ENCODE measurements around the gene LCP2. TPM values are rescaled to one million over a fixed set of nuclear protein-coding genes. Genes with fewer than 3 reads are reported as not detected.

Gene LCP2
- polyA plus RNA-seq, 3 donors: 52.0 to 177 (median 89.5) TPM

- H3K27ac Mint-ChIP-seq: peak overlapping the region; percentile 97 to 100 (median 98)
- Histone ChIP-seq H2AFZ (ENCODE audit: insufficient read depth, low read depth, low read length, poor library complexity, severe bottlenecking) (no peak overlapping the region), H4K20me1 (ENCODE audit: insufficient read depth, low read length) (no peaks in the 10 kb centered on the region), H3K9me3 (replicated peaks in 1 of 2; ENCODE audit: control insufficient read depth in 1 of 2, insufficient read depth in 1 of 2, low read length in 2 of 2) (no peaks in the 10 kb centered on the region), H3K27me3 (ENCODE audit: control insufficient read depth in 2 of 2, insufficient read depth in 2 of 2, low read length in 2 of 2) (no peaks in the 10 kb centered on the region), H3K36me3 (replicated peaks in 1 of 2; ENCODE audit: control insufficient read depth in 1 of 2, insufficient read depth in 2 of 2, low read length in 2 of 2) (no peaks in the 10 kb centered on the region), H3K9ac (ENCODE audit: insufficient read depth, low read length, poor library complexity, severe bottlenecking) (peak overlapping the region; percentile 60), H3K27ac (ENCODE audit: low read depth in 1 of 2, low read length in 2 of 2) (peak overlapping the region; percentile 91 to 97), H3K4me3 (replicated peaks in 1 of 3; ENCODE audit: low read depth in 2 of 3, low read length in 3 of 3) (peak overlapping the region; percentile 22 to 45 (median 24)), H3K79me2 (ENCODE audit: insufficient read depth, low read length) (no peaks in the 10 kb centered on the region), H3K4me1 (ENCODE audit: control insufficient read depth in 1 of 2, insufficient read depth in 2 of 2, low read length in 2 of 2) (peaks cover 77 to 79% of the 10 kb centered on the region in 2 donors), H3K4me2 (replicated peaks; ENCODE audit: extremely low read depth, low read length, poor library complexity, severe bottlenecking) (peak overlapping the region; percentile 42)
- peaks cover 0 to 2% of the 10 kb centered on the region in 2 donors for H3K36me3 Mint-ChIP-seq
- 34% methylated on average over 5 of the region's 5 CpGs for WGBS (ENCODE audit: insufficient coverage)
- H3K4me1 Mint-ChIP-seq: peaks cover 82% of the 10 kb centered on the region
- peak overlapping the region; percentile 71 to 87 for H3K4me3 Mint-ChIP-seq
- intact Hi-C loops (cut with micrococcal nuclease): loop anchor here in 1 of 2 donors (2.0 kb wide), 2 partner anchors 15 to 19 kb away; partner anchors contain the start of gene LCP2
- TF ChIP-seq CTCF (IDR thresholded peaks at IDR 0.05): no peak
- H3K27me3 Mint-ChIP-seq (ENCODE audit: low read depth in 3 of 3): peaks cover 0 to 6% (median 2%) of the 10 kb centered on the region in 3 donors
- peak in 2 of 3 donors; percentile 75 to 83 for DNase-seq
- peaks cover 0 to 2% (median 0%) of the 10 kb centered on the region in 7 donors for H3K9me3 Mint-ChIP-seq
Measured at GRCh38 chr5:170312301-170312595, 14.7 kb upstream of the LCP2 start.

GRCh38 chr5:170311511-170312300 lies 14.1 kb upstream of the LCP2 start:
- peak overlapping the region; percentile 91 to 97 for H3K27ac ChIP-seq (ENCODE audit: low read depth in 1 of 2, low read length in 2 of 2)
- no peak for TF ChIP-seq CTCF (IDR thresholded peaks at IDR 0.05)
- intact Hi-C loops (cut with micrococcal nuclease): loop anchor here in 1 of 2 donors (2.0 kb wide), 2 partner anchors 15 to 19 kb away; partner anchors contain the start of gene LCP2
- no peaks in the 10 kb centered on the region for H3K79me2 ChIP-seq (ENCODE audit: insufficient read depth, low read length)
- peak overlapping the region; percentile 42 for H3K4me2 ChIP-seq (replicated peaks; ENCODE audit: extremely low read depth, low read length, poor library complexity, severe bottlenecking)
- no peaks in the 10 kb centered on the region for H3K36me3 ChIP-seq (replicated peaks in 1 of 2; ENCODE audit: control insufficient read depth in 1 of 2, insufficient read depth in 2 of 2, low read length in 2 of 2)
- peak in 1 of 3 donors; percentile 42 for DNase-seq
- peaks cover 0 to 2% of the 10 kb centered on the region in 2 donors for H3K36me3 Mint-ChIP-seq
- H2AFZ ChIP-seq (ENCODE audit: insufficient read depth, low read depth, low read length, poor library complexity, severe bottlenecking): no peak overlapping the region
- peaks cover 0 to 2% (median 0%) of the 10 kb centered on the region in 7 donors for H3K9me3 Mint-ChIP-seq
- H3K27me3 Mint-ChIP-seq (ENCODE audit: low read depth in 3 of 3): peaks cover 0 to 6% (median 2%) of the 10 kb centered on the region in 3 donors
- H3K27me3 ChIP-seq (ENCODE audit: control insufficient read depth in 2 of 2, insufficient read depth in 2 of 2, low read length in 2 of 2): no peaks in the 10 kb centered on the region
- H3K9me3 ChIP-seq (replicated peaks in 1 of 2; ENCODE audit: control insufficient read depth in 1 of 2, insufficient read depth in 1 of 2, low read length in 2 of 2): no peaks in the 10 kb centered on the region
- peak overlapping the region; percentile 71 to 87 for H3K4me3 Mint-ChIP-seq
- H3K4me1 Mint-ChIP-seq: peaks cover 87% of the 10 kb centered on the region
- H3K27ac Mint-ChIP-seq: peak overlapping the region; percentile 97 to 100 (median 98)
- H3K4me3 ChIP-seq (replicated peaks in 1 of 3; ENCODE audit: low read depth in 2 of 3, low read length in 3 of 3): peak overlapping the region; percentile 22 to 45 (median 24)
- H3K4me1 ChIP-seq (ENCODE audit: control insufficient read depth in 1 of 2, insufficient read depth in 2 of 2, low read length in 2 of 2): peaks cover 81 to 84% of the 10 kb centered on the region in 2 donors
- H4K20me1 ChIP-seq (ENCODE audit: insufficient read depth, low read length): no peaks in the 10 kb centered on the region
- H3K9ac ChIP-seq (ENCODE audit: insufficient read depth, low read length, poor library complexity, severe bottlenecking): peak overlapping the region; percentile 60
- WGBS (ENCODE audit: insufficient coverage): 61% methylated on average over 6 of the region's 7 CpGs
